ENCODE results near the gene HJURP.

Gene HJURP

DNA sequence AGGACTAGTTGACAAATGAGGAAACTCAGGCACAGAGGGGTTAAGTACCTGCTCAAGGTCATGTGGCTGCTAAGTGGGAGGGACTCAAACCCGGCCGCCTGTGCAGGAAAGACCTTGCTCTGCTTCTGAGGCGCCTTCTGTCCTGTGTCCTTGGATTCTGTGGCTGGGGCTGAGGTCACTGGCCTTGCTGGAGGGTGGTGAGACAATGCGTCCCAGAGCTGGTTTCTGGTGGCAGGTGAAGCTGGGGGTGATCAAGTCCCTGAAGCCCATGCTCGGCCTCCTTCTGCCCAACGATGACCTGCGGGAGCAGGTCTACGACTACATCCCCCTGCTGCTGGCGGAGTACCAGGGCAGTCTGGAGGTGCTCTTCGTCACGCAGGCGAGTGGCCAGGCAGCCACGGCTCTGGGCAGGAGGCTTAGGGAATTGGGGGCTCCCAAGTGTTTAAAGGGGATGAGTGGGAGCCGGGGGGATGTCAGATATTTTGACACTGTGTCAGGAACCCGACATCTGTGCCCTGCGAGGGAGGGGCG is 60.1 kb downstream of the HJURP start:
- Mint-ChIP-seq H3K9me3 (no peaks in the 10 kb centered on the region), H3K4me3 (no peak overlapping the region), H3K36me3 (ENCODE audit: low read depth) (no peaks in the 10 kb centered on the region), H3K4me1 (peaks cover 17% of the 10 kb centered on the region), H3K27me3 (ENCODE audit: low read depth, poor library complexity) (peaks cover 7% of the 10 kb centered on the region), H3K27ac (no peak overlapping the region)
- no peak for DNase-seq
- TF ChIP-seq, protein P1, sequence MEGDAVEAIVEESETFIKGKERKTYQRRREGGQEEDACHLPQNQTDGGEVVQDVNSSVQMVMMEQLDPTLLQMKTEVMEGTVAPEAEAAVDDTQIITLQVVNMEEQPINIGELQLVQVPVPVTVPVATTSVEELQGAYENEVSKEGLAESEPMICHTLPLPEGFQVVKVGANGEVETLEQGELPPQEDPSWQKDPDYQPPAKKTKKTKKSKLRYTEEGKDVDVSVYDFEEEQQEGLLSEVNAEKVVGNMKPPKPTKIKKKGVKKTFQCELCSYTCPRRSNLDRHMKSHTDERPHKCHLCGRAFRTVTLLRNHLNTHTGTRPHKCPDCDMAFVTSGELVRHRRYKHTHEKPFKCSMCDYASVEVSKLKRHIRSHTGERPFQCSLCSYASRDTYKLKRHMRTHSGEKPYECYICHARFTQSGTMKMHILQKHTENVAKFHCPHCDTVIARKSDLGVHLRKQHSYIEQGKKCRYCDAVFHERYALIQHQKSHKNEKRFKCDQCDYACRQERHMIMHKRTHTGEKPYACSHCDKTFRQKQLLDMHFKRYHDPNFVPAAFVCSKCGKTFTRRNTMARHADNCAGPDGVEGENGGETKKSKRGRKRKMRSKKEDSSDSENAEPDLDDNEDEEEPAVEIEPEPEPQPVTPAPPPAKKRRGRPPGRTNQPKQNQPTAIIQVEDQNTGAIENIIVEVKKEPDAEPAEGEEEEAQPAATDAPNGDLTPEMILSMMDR (IDR thresholded peaks at IDR 0.05) = no peak

DNA sequence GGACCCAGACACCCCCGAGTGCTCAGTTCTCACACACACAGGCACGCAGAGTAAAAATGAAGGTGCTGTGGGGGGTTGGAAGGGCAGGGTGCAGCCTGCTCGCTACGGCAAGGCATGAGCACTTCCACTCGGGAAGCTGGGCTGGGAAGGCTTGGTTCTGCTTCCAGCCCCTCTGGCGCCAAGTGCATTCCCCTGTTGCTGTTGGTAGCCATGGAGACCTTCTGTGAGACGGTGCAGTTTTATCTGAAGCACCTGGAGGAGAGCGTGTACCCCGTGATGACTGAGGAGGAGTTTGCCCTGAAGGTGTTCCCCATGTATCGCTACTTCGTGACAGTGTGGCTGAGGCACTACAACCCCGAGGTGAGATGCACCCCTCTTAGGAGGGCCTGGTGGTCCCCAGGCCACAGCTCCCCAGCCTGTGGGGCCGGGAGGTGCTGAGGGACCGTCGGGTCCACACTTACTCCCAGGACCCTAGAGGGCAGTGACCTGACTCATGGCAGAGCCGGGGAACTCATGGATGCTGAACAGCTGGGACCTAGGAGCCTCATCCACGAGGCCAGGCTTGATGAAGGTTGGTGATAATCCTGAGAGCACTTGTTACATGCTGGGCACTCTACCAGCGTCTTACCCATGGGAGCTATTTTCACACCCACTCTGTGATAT is 60.7 kb downstream of the HJURP start:
- no peak overlapping the region for H3K4me3 Mint-ChIP-seq
- DNase-seq = no peak
- H3K36me3 Mint-ChIP-seq (ENCODE audit: low read depth) = no peaks in the 10 kb centered on the region
- TF ChIP-seq, protein P1 (IDR thresholded peaks at IDR 0.05) = no peak
- H3K27ac Mint-ChIP-seq = no peak overlapping the region
- H3K4me1 Mint-ChIP-seq = peaks cover 17% of the 10 kb centered on the region
- no peaks in the 10 kb centered on the region for H3K9me3 Mint-ChIP-seq
- H3K27me3 Mint-ChIP-seq (ENCODE audit: low read depth, poor library complexity) = peaks cover 4% of the 10 kb centered on the region

DNA sequence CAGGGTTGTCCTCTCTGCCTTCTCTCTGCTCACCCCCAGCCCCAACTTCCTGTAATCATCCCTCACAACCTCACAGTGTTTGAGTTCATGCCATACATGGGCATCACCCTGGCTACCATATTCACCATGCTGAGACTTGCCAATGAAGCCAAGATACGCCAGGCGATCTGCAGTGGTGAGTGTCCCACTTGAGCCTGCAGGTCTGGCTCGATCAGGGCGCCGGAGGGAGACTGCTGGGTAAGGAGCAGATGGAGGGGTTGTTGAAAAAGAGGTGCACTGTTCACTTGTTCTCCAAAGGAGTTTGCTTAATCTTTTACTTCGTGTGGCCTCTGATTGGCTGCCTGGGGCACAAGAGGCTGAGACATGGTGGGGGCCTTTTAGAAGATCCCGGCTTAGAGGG is 61.6 kb downstream of the HJURP start:
- Mint-ChIP-seq H3K27ac (no peak overlapping the region), H3K36me3 (ENCODE audit: low read depth) (no peaks in the 10 kb centered on the region), H3K4me3 (no peak overlapping the region), H3K27me3 (ENCODE audit: low read depth, poor library complexity) (peaks cover 4% of the 10 kb centered on the region), H3K9me3 (no peaks in the 10 kb centered on the region), H3K4me1 (peaks cover 17% of the 10 kb centered on the region)
- TF ChIP-seq, protein P1 (IDR thresholded peaks at IDR 0.05) = no peak
- DNase-seq = no peak

DNA sequence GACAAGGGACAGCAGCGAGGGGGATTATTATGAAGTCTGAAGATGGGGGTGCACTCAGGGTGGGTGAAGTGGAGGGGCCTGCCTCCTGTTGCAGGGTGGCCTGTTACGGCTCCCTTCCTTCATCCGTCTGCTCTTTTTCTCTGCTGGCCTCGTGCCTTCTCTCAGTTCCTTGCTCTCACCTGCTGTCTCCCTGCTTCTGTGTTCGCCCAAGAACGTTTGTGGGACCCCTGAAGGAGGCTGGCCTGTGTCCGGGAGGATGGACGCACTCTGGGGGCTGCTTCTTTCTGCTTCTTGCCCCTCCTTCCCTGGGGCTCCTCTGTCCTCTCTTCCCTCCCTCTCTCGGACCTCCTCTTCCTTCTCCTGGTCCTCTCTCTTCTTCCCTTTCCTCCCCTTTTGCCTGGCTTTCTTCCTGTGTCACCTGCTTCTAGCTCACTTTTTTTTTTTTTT is 62.4 kb downstream of the HJURP start:
- Mint-ChIP-seq H3K36me3 (ENCODE audit: low read depth) (no peaks in the 10 kb centered on the region), H3K4me3 (no peak overlapping the region), H3K27me3 (ENCODE audit: low read depth, poor library complexity) (peaks cover 4% of the 10 kb centered on the region), H3K9me3 (no peaks in the 10 kb centered on the region), H3K4me1 (peaks cover 17% of the 10 kb centered on the region), H3K27ac (no peak overlapping the region)
- DNase-seq = no peak
- TF ChIP-seq, protein P1 (IDR thresholded peaks at IDR 0.05) = no peak

DNA sequence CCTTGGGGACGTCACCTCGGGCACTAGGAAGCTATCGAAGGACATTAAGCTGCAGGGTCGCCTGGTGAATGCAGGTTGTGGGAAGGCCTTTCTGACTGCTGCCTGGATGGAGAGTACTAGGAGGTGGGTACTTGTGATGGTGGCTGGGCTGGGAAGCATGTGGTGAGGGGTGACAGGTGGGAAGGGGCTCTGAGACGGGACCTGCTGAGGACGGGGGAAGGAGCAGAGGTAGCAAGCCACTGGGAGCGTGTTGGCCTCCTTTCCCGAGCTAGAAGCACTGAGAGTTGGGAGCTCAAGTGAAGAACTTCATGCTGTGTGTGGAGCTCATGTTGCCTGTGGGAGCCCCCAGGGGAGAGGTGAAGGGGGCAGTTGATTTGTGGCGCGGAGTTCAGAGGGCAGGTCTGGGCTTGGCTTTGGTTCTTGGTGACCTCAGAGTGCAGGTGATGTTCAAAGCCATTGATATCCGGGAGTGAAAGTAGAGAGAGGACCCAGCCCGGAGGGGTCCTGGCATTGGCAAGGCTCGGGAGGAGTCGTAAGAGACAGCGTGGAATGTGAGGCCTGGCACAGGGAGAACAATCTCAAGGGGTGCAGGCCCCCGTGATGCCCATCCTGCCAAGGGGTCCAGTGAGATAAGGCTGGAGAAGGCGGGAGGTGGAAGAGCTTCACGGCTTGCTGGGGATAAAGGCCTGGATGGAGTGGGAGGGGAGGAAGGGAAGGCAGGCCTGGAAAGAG is 63.0 kb downstream of the HJURP start:
- H3K4me3 Mint-ChIP-seq = no peak overlapping the region
- H3K9me3 Mint-ChIP-seq = peaks cover 2% of the 10 kb centered on the region
- peaks cover 4% of the 10 kb centered on the region for H3K27me3 Mint-ChIP-seq (ENCODE audit: low read depth, poor library complexity)
- H3K4me1 Mint-ChIP-seq = peaks cover 17% of the 10 kb centered on the region
- no peaks in the 10 kb centered on the region for H3K36me3 Mint-ChIP-seq (ENCODE audit: low read depth)
- peak overlapping the region; percentile 11 for H3K27ac Mint-ChIP-seq
- peak; percentile 21 for DNase-seq
- TF ChIP-seq, protein P1 (IDR thresholded peaks at IDR 0.05) = no peak

Data from nephron progenitor cell (in vitro differentiated cells).